ENCODE results near the gene TCF4.

TCF4 gene

GRCh38 chr18:55219823-55220222, 368.2 kb downstream of the TCF4 start:
- DNase-seq, result no peak

GRCh38 chr18:55219059-55219458, 368.9 kb downstream of the TCF4 start:
- no peak for DNase-seq

GRCh38 chr18:55214969-55215368, 373.0 kb downstream of the TCF4 start:
- no peak for DNase-seq

- DNase-seq, result no peak
These were observed 373.5 kb downstream of the TCF4 start for GRCh38 chr18:55214534-55214933.

GRCh38 chr18:55213586-55213985, 374.4 kb downstream of the TCF4 start:
- DNase-seq, result no peak

- DNase-seq, result no peak
These were observed 381.1 kb downstream of the TCF4 start for GRCh38 chr18:55206927-55207326.

- no peak for DNase-seq
These were observed 385.6 kb downstream of the TCF4 start for GRCh38 chr18:55202232-55202917.

GRCh38 chr18:55199291-55199963, 388.6 kb downstream of the TCF4 start:
- no peak for DNase-seq

- no peak for DNase-seq
These were observed 392.1 kb downstream of the TCF4 start for GRCh38 chr18:55195863-55196262.

- no peak for DNase-seq
These were observed 398.0 kb downstream of the TCF4 start for GRCh38 chr18:55189972-55190371.

- DNase-seq, result no peak
These were observed 401.4 kb downstream of the TCF4 start for GRCh38 chr18:55186588-55186987.

- DNase-seq, result no peak
These were observed 402.6 kb downstream of the TCF4 start for GRCh38 chr18:55185391-55185790.

- no peak for DNase-seq
These were observed 408.2 kb downstream of the TCF4 start for GRCh38 chr18:55179835-55180234.

GRCh38 chr18:55179425-55179824, 408.6 kb downstream of the TCF4 start:
- no peak for DNase-seq

GRCh38 chr18:55173291-55173690, 414.7 kb downstream of the TCF4 start:
- no peak for DNase-seq
